Mucosa of rectum (tissue), 2 donors: ENCODE results near the gene DIAPH2.
"Not testable (repeated sequence)": the region's sequence is repeated elsewhere in the genome, so short reads cannot be mapped to it uniquely, and the experiment has no call there.

Experiments used
- H3K27ac ChIP-seq, 2 donors: one replicate each; pipeline ENCODE4 v1.7.0; 2013; ENCODE audit warnings: inconsistent platforms in 2 of 2, low read depth in 2 of 2, low read length in 2 of 2
- H3K27me3 ChIP-seq, 2 donors: one replicate each; pipeline ENCODE4 v1.7.0; 2013; ENCODE audit warnings: low read length in 2 of 2; ENCODE audit not compliant: control insufficient read depth in 2 of 2, insufficient read depth in 2 of 2
- H3K36me3 ChIP-seq, 2 donors: one replicate each; pipeline ENCODE4 v1.7.0; 2013; ENCODE audit warnings: low read length in 2 of 2; ENCODE audit not compliant: control insufficient read depth in 2 of 2, insufficient read depth in 2 of 2
- H3K4me1 ChIP-seq, 2 donors: one replicate each; pipeline ENCODE4 v1.7.0; 2013; ENCODE audit warnings: low read length in 2 of 2, mild to moderate bottlenecking in 1 of 2; ENCODE audit not compliant: control insufficient read depth in 2 of 2, insufficient read depth in 2 of 2
- H3K4me3 ChIP-seq, 2 donors: one replicate each; pipeline ENCODE4 v1.7.0; 2013; ENCODE audit warnings: low read length in 2 of 2
- H3K9ac ChIP-seq, 2 donors: one replicate each; pipeline ENCODE4 v1.7.0; 2013; ENCODE audit warnings: low read length in 2 of 2, low read depth in 1 of 2, mild to moderate bottlenecking in 1 of 2
- H3K9me3 ChIP-seq, 2 donors: one replicate each; pipeline ENCODE4 v1.7.0; 2013; ENCODE audit warnings: low read length in 2 of 2; ENCODE audit not compliant: control insufficient read depth in 2 of 2
- donor health status: healthy.
- donor health status: Normal muscosa, but diverticular disease.

Gene DIAPH2

DNA sequence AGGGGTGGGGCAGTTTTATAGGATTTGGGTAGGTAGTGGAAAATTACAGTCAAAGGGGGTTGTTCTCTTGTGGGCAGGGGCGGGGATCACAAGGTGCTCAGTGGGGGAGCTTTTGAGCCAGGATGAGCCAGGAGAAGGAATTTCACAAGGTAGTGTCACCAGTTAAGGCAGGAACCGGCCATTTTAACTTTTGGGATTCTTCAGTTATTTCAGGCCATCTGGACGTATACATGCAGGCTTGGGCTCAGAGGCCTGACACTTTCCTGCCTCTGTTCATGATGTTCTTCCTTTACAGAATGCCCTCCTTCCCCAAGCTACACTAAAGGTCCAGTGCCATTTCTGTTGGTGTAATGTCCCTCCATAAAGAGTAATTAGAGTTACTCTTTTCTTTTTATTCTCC is 157.2 kb downstream of the DIAPH2 start:
- not testable (repeated sequence) for H3K27ac ChIP-seq, H3K4me3 ChIP-seq, H3K9me3 ChIP-seq, H3K4me1 ChIP-seq, H3K36me3 ChIP-seq, H3K9ac ChIP-seq, H3K27me3 ChIP-seq

DNA sequence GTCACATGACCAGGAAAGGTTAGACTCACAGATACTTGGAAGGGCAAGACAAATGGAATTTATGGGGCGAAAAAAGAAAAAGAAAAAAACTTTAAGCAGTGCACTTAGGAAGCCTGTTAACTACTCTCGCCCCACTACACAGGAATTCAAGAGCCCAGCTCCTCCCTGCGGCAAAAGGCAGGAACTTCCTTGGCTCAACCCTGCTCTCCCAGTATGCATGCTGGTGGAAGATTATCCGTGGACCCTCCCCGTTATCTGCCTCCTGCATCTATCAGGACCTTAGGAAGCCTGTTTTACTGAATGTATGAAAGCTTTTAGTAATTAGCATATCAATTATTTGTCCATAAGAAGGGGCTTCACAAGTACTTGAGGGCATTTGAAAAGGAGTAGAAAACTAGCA is 158.9 kb downstream of the DIAPH2 start:
- Histone ChIP-seq H3K36me3 (no peaks in the 10 kb centered on the region), H3K4me3 (no peak overlapping the region), H3K9me3 (no peaks in the 10 kb centered on the region), H3K27me3 (no peaks in the 10 kb centered on the region), H3K27ac (no peak overlapping the region), H3K9ac (no peak overlapping the region), H3K4me1 (no peaks in the 10 kb centered on the region)

DNA sequence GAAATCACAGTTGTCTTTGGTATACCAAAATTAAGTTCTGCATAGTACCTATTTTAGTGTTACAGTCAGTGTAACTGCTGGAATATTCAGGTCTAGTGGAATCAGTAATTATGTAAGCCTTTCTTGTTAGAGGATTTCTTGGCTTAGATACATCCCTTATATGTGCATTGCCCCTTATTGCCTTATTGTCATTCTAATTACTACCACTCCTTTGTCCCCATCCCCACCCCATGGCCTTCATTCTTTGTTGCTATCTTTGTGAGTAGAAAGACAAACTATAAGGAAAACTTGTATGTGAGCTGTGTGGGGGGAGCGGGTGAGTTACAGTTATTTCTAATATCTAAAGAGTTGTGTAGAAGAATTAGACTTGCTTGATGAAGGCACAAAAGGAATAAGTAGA is 162.2 kb downstream of the DIAPH2 start:
- no peaks in the 10 kb centered on the region for H3K27me3 ChIP-seq
- H3K9ac ChIP-seq: no peak overlapping the region
- H3K4me3 ChIP-seq: no peak overlapping the region
- no peak overlapping the region for H3K27ac ChIP-seq
- H3K9me3 ChIP-seq: no peaks in the 10 kb centered on the region
- no peaks in the 10 kb centered on the region for H3K4me1 ChIP-seq
- no peaks in the 10 kb centered on the region for H3K36me3 ChIP-seq

DNA sequence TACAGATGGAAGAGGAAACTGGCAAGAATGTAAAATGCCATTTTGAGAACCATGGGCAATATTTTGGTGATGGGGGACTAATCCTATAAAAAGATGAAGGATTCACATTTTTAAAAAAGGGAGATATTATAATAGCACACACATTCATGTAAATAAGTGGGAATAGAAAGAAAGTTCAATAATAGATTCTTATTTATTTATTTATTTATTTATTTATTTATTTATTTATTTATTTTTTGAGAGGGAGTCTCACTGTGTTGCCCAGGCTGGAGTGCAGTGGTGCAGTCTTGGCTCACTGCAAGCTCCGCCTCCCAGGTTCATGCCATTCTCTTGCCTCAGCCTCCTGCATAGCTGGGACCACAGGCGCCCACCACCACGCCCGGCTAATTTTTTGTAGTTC is 174.8 kb downstream of the DIAPH2 start:
- not testable (repeated sequence) for H3K4me1 ChIP-seq, H3K27ac ChIP-seq, H3K9me3 ChIP-seq, H3K4me3 ChIP-seq, H3K27me3 ChIP-seq, H3K9ac ChIP-seq, H3K36me3 ChIP-seq

DNA sequence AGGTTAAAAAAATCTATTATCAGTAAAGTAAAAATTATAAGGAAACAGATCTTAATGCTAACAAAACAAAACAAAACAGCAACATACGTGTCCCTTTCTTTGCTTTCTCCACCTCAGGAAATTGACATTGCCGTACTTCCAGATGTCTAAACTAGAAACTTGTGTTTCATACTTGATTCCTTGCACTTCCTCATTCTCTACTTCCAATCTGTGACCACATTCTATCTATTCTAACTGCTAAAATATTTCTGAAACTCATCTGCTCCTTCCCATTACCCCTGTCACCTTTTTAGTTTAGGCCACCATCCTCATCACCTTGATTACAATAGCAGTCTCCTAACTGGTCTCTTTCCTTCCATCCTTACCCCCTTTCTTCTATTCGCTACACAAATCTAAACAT is 176.6 kb downstream of the DIAPH2 start:
- no peak overlapping the region for H3K9ac ChIP-seq
- H3K27ac ChIP-seq: no peak overlapping the region
- no peak overlapping the region for H3K4me3 ChIP-seq
- no peaks in the 10 kb centered on the region for H3K36me3 ChIP-seq
- H3K27me3 ChIP-seq: no peaks in the 10 kb centered on the region
- H3K4me1 ChIP-seq: no peaks in the 10 kb centered on the region
- H3K9me3 ChIP-seq: no peaks in the 10 kb centered on the region

DNA sequence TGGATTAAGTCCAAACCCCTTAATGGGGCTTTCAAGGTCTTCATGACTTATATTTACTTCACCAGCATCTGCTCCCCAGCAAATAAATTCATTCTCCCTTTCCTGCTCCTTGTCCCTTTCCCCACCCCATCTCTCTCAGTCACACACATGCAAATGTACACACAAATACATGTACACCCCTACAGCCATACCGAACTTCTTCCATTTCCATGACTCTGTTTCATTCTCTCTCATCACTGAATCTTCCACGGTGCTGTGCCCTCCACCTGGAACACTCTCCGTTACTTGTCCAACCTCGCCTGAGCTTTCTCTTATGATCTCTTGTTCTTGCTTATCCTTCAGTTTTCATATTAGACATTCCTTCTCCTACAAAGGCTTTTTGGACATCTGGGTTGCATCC is 177.0 kb downstream of the DIAPH2 start:
- Histone ChIP-seq H3K27me3 (no peaks in the 10 kb centered on the region), H3K9me3 (no peaks in the 10 kb centered on the region), H3K4me3 (no peak overlapping the region), H3K27ac (no peak overlapping the region), H3K9ac (no peak overlapping the region), H3K4me1 (no peaks in the 10 kb centered on the region), H3K36me3 (no peaks in the 10 kb centered on the region)

DNA sequence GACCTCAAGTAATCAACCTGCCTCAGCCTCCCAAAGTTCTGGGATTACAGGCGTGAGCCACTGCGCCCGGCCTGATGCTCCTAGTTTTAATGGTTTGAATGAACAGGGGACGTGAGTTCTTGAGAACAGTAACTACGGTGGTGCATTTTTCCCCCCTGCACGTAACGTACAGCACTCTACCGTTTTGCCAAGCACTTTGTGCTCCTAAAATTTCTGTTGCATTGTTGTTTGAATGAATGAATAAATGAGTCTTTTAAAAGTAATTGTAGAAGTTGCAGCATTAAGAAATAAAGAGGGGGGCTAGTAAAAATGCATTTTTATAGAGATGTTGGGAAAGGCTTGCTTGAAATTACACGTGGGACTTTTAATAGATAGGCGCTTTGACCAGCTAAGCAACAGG is 199.0 kb downstream of the DIAPH2 start, which contains the start of gene RPA4:
RPA4 (plus strand) TSS at position 301 of the 400 bp plus-strand sequence. CDS start 403 bp downstream, outside the sequence.
- Histone ChIP-seq H3K27me3 (no peaks in the 10 kb centered on the region), H3K4me3 (no peak within 1 kb of the TSS), H3K36me3 (peaks cover 0 to 7% of the 10 kb centered on the region in 2 donors), H3K9ac (no peak within 1 kb of the TSS), H3K9me3 (no peaks in the 10 kb centered on the region), H3K4me1 (no peaks in the 10 kb centered on the region), H3K27ac (no peak within 1 kb of the TSS)

DNA sequence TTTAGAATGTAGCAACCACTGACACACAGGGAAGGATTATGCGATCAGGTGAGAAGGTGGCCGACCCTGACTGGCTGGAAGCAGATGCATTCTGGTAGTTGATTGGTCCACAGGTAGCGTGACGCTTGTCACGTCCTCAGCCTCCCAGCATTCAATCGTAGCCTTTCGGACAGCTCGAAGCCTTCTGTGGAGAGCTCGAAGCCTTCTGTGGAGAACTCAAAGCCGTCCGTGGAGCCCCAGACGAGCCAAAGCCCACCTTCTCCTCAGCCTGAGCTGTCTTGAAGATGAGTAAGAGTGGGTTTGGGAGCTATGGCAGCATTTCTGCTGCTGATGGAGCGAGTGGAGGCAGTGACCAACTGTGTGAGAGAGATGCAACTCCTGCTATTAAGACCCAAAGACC is 199.4 kb downstream of the DIAPH2 start:
- Histone ChIP-seq H3K36me3 (peaks cover 0 to 7% of the 10 kb centered on the region in 2 donors), H3K9me3 (no peaks in the 10 kb centered on the region), H3K27me3 (no peaks in the 10 kb centered on the region), H3K4me3 (no peak overlapping the region), H3K4me1 (no peaks in the 10 kb centered on the region), H3K27ac (no peak overlapping the region), H3K9ac (no peak overlapping the region)

DNA sequence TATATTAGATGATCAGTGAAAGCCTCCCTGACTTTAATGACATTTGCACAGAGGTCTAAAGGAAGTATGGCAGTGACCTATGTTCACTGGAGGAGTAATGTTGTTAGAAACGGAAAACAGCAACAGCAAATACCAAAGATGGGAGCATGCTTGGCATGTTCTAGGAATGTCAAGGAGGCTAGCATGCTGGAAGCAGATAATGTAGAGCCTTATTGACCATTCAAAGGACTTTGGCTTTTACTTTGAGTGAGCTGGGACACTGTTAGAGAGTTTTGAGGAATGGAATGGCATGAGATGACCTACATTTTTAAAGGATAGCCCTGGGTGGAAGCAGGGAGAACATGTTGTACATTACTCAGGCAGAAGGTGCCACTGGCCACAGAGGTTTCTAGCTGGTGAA is 205.1 kb downstream of the DIAPH2 start:
- no peak overlapping the region for H3K4me3 ChIP-seq
- H3K27me3 ChIP-seq: no peaks in the 10 kb centered on the region
- no peaks in the 10 kb centered on the region for H3K4me1 ChIP-seq
- no peaks in the 10 kb centered on the region for H3K9me3 ChIP-seq
- H3K9ac ChIP-seq: no peak overlapping the region
- H3K27ac ChIP-seq: no peak overlapping the region
- H3K36me3 ChIP-seq: peaks cover 0 to under 1% of the 10 kb centered on the region in 2 donors

DNA sequence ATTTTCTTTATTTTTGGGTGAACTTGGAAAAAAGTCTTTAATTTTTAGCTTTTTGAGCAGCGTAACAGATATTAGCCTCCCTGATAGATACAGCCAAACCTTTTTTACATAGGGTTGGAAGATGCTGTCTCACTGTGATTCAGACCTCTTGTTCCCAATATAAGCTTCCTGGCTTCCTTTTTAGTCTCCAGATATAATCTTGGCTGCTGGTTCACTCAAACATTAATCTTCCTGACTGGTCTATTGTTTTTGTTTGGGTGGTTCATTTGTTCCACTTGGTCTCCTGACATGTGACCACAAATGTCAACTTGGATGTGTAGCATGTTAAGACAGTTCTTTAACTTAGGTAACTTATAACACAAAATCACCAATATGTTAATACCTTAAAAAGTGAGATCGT is 222.1 kb downstream of the DIAPH2 start:
- Histone ChIP-seq H3K9ac (no peak overlapping the region), H3K36me3 (no peaks in the 10 kb centered on the region), H3K27me3 (no peaks in the 10 kb centered on the region), H3K27ac (no peak overlapping the region), H3K4me1 (no peaks in the 10 kb centered on the region), H3K4me3 (no peak overlapping the region), H3K9me3 (no peaks in the 10 kb centered on the region)
